IPS-15b (cell line): Measurements from ENCODE around the gene CYSLTR2.

Experiments used
- H3K27me3 ChIP-seq: one replicate; pipeline ENCODE4 v1.6.1; 2013; ENCODE audit warnings: low read length; ENCODE audit not compliant: control insufficient read depth, insufficient read depth
- H3K36me3 ChIP-seq: one replicate; pipeline ENCODE4 v1.6.1; 2013; ENCODE audit warnings: low read length; ENCODE audit not compliant: control insufficient read depth, insufficient read depth
- H3K4me1 ChIP-seq: one replicate; pipeline ENCODE4 v1.6.1; 2013; ENCODE audit warnings: mild to moderate bottlenecking, low read length; ENCODE audit not compliant: control insufficient read depth, insufficient read depth
- H3K4me3 ChIP-seq: one replicate; pipeline ENCODE4 v1.5.1; 2013; ENCODE audit warnings: low read depth, low read length
- H3K9ac ChIP-seq: one replicate; pipeline ENCODE4 v1.6.1; 2013; ENCODE audit warnings: low read depth, mild to moderate bottlenecking, low read length
- H3K9me3 ChIP-seq: one replicate; pipeline ENCODE4 v1.6.1; 2013; ENCODE audit warnings: mild to moderate bottlenecking, low read length; ENCODE audit not compliant: control insufficient read depth, insufficient read depth

Gene CYSLTR2

GRCh38 chr13:48729856-48730255 lies 76.1 kb downstream of the CYSLTR2 start:
- no peak overlapping the region for H3K9ac ChIP-seq
- H3K9me3 ChIP-seq, result no peaks in the 10 kb centered on the region
- H3K27me3 ChIP-seq, result peaks cover 7% of the 10 kb centered on the region
- H3K4me3 ChIP-seq, result no peak overlapping the region
- H3K36me3 ChIP-seq, result no peaks in the 10 kb centered on the region
- H3K4me1 ChIP-seq, result no peaks in the 10 kb centered on the region

- Histone ChIP-seq H3K4me1 (no peaks in the 10 kb centered on the region), H3K9me3 (no peaks in the 10 kb centered on the region), H3K27me3 (peaks cover 7% of the 10 kb centered on the region), H3K4me3 (no peak overlapping the region), H3K9ac (no peak overlapping the region), H3K36me3 (no peaks in the 10 kb centered on the region)
Measured at GRCh38 chr13:48731001-48731658, 77.4 kb downstream of the CYSLTR2 start.

- Histone ChIP-seq H3K9ac (no peak overlapping the region), H3K27me3 (peaks cover 7% of the 10 kb centered on the region), H3K9me3 (no peaks in the 10 kb centered on the region), H3K36me3 (no peaks in the 10 kb centered on the region), H3K4me3 (no peak overlapping the region), H3K4me1 (no peaks in the 10 kb centered on the region)
Measured at GRCh38 chr13:48731957-48732569, 78.3 kb downstream of the CYSLTR2 start.

GRCh38 chr13:48733739-48734335 lies 80.1 kb downstream of the CYSLTR2 start:
- H3K4me1 ChIP-seq, result no peaks in the 10 kb centered on the region

GRCh38 chr13:48735571-48735970 lies 81.8 kb downstream of the CYSLTR2 start:
- H3K4me1 ChIP-seq, result no peaks in the 10 kb centered on the region
- no peak overlapping the region for H3K4me3 ChIP-seq
- H3K27me3 ChIP-seq, result peaks cover 7% of the 10 kb centered on the region
- H3K36me3 ChIP-seq, result no peaks in the 10 kb centered on the region
- no peaks in the 10 kb centered on the region for H3K9me3 ChIP-seq
- H3K9ac ChIP-seq, result no peak overlapping the region

More at GRCh38 chr13:48733739-48734335, 80.1 kb downstream of the CYSLTR2 start:
- Histone ChIP-seq H3K36me3 (no peaks in the 10 kb centered on the region), H3K27me3 (peaks cover 7% of the 10 kb centered on the region), H3K9me3 (no peaks in the 10 kb centered on the region), H3K4me3 (no peak overlapping the region), H3K9ac (no peak overlapping the region)

GRCh38 chr13:48737689-48738088 lies 84.0 kb downstream of the CYSLTR2 start:
- no peaks in the 10 kb centered on the region for H3K36me3 ChIP-seq
- H3K4me3 ChIP-seq, result no peak overlapping the region
- no peaks in the 10 kb centered on the region for H3K27me3 ChIP-seq
- H3K4me1 ChIP-seq, result no peaks in the 10 kb centered on the region
- H3K9ac ChIP-seq, result no peak overlapping the region
- H3K9me3 ChIP-seq, result no peaks in the 10 kb centered on the region

GRCh38 chr13:48738311-48738710 lies 84.6 kb downstream of the CYSLTR2 start:
- H3K27me3 ChIP-seq, result no peaks in the 10 kb centered on the region
- no peaks in the 10 kb centered on the region for H3K9me3 ChIP-seq
- H3K4me3 ChIP-seq, result no peak overlapping the region
- no peaks in the 10 kb centered on the region for H3K36me3 ChIP-seq
- H3K4me1 ChIP-seq, result no peaks in the 10 kb centered on the region
- no peak overlapping the region for H3K9ac ChIP-seq

- Histone ChIP-seq H3K36me3 (no peaks in the 10 kb centered on the region), H3K9me3 (no peaks in the 10 kb centered on the region), H3K27me3 (no peaks in the 10 kb centered on the region), H3K4me1 (no peaks in the 10 kb centered on the region), H3K4me3 (no peak overlapping the region), H3K9ac (no peak overlapping the region)
Measured at GRCh38 chr13:48739386-48739964, 85.7 kb downstream of the CYSLTR2 start.

- Histone ChIP-seq H3K9me3 (no peaks in the 10 kb centered on the region), H3K4me1 (no peaks in the 10 kb centered on the region), H3K27me3 (no peaks in the 10 kb centered on the region), H3K4me3 (no peak overlapping the region), H3K9ac (no peak overlapping the region), H3K36me3 (no peaks in the 10 kb centered on the region)
Measured at GRCh38 chr13:48741377-48741776, 87.6 kb downstream of the CYSLTR2 start.

- Histone ChIP-seq H3K9me3 (no peaks in the 10 kb centered on the region), H3K36me3 (no peaks in the 10 kb centered on the region), H3K27me3 (no peaks in the 10 kb centered on the region), H3K4me3 (no peak overlapping the region), H3K4me1 (no peaks in the 10 kb centered on the region), H3K9ac (no peak overlapping the region)
Measured at GRCh38 chr13:48746821-48747220, 93.1 kb downstream of the CYSLTR2 start.

GRCh38 chr13:48748681-48749080 lies 95.0 kb downstream of the CYSLTR2 start:
- Histone ChIP-seq H3K9me3 (no peaks in the 10 kb centered on the region), H3K4me3 (no peak overlapping the region), H3K36me3 (no peaks in the 10 kb centered on the region), H3K9ac (no peak overlapping the region), H3K27me3 (no peaks in the 10 kb centered on the region), H3K4me1 (no peaks in the 10 kb centered on the region)

GRCh38 chr13:48749144-48749543 lies 95.4 kb downstream of the CYSLTR2 start:
- no peaks in the 10 kb centered on the region for H3K27me3 ChIP-seq
- no peaks in the 10 kb centered on the region for H3K36me3 ChIP-seq
- H3K4me3 ChIP-seq, result no peak overlapping the region
- H3K9me3 ChIP-seq, result no peaks in the 10 kb centered on the region
- no peak overlapping the region for H3K9ac ChIP-seq
- H3K4me1 ChIP-seq, result no peaks in the 10 kb centered on the region
